Fibroblast of the conjunctiva (primary cell): Measurements from ENCODE around the gene DUXB.
A peak's percentile ranks its signal among the peaks of the same experiment; 100 is the strongest.

ENCODE experiments used
- DNase-seq: peaks from one replicate; pipeline ENCODE4 v3.0.0-alpha.2; 2010; ENCODE audit warnings: low read depth

The DUXB gene

DNA sequence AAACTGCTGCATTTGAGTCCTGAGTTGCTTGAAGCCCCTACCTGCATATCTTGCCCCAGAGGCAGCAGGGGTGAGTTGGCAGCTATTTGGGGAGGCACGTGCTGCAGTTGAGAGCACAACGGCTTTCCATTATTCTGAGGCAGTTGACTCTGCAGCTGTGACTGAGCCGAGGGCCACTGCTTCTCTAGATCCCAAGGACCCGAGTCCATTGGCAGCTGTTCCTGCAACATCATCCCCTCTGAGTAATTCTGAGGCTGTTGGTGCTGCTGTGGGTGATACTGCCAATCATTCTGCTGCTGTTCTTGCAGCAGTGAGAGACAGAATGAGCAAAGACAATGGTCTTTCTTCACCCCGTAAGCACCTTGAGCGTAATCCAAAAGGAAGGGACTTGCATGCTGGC, 40.9 kb downstream of the DUXB start:
- no peak for DNase-seq

DNA sequence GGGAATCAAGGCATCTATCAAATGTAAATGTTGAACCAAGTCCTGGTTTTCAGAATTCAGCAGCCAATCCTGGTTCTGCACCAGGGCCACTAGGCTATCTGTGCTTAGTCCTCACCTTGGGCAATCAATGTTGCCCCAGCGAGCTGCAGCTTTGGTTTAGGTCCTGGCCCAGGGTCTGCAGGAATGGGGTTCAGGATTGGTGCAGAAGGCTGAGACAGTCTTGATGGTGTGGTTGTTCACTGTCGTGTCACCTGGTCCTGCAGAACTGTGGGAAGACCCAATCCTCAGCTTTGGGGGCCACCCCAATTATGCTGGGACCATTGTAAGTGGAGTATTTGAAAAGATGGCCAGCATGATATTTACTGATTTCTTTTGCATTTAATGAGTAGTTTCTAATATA, 43.1 kb downstream of the DUXB start:
- DNase-seq = no peak

DNA sequence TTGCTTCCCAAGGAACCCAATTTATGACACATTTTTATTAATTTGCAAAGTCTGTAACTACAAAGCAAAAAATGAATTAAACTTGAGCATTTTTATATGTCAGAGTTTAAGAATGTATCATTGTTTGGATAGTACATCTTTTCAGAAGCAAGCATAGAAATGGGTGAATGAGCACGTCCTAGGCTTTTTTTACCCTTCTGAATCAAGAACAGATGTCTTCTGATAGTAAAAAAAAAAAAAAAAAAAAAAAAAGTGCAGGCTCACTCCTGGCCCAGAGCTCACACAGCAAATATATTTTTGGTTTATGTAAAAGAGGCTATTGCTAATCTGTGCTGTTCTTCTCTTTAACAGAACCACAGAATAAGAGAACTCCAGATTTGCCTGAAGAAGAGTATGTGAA, 47.3 kb downstream of the DUXB start:
- DNase-seq = peak; percentile 56

DNA sequence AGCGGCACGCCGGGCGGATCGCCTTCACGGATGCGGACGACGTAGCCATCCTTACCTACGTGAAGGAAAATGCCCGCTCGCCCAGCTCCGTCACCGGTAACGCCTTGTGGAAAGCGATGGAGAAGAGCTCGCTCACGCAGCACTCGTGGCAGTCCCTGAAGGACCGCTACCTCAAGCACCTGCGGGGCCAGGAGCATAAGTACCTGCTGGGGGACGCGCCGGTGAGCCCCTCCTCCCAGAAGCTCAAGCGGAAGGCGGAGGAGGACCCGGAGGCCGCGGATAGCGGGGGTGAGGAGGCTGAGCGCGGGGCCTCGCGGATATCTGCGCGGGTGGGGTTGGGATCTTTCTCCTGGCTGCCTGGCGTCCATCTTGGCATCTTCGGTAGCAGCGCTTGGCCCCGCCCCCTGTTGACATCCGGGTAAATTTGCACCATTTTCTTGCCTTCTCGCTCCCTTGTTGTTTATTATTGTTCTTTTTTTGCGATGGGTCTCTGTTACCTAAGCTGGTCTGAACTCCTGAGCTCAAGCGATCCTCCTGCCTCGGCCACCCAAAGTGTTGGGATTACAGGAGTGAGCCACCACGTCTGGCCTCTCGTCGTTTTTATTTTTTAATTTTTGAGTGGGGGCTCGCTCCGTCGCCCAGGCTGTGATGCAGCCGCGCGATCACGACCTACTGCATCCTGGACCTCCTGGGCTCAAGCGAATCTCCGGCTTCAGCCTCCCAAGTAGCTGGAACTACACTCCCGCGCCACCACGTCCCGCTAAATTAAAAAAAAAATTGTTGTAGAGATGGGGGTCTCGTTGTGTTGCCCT, 52.8 kb downstream of the DUXB start:
- peak; percentile 41 for DNase-seq

DNA sequence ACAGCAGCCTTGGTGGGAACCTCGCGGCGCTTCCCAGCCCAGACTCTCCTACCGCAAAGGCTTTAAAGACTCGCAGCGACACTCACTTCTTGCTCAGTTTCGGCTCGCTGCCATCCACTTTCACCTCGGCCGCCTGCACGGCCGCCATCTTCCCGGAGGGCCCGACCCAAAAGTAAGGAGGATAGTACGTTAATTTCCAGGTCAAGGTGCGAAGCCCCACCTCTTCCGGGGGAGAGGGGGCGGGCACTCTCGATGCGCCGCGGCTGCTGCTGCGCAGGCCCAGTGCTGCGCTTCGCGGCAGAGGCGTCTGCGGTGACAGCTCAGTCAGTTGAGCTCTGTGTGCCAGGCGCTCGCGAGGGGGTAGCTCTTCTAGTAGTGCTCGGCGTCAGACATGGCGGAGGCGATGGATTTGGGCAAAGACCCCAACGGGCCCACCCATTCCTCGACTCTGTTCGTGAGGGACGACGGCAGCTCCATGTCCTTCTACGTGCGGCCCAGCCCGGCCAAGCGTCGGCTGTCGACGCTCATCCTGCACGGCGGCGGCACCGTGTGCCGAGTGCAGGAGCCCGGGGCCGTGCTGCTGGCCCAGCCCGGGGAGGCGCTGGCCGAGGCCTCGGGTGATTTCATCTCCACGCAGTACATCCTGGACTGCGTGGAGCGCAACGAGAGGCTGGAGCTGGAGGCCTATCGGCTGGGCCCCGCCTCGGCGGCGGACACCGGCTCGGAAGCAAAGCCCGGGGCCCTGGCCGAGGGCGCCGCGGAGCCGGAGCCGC, 53.6 kb downstream of the DUXB start, which contains the start of the genes KARS1 and TERF2IP:
TSS of gene KARS1 (minus strand) at position 174 of the 773 bp plus-strand sequence. CDS start at position 148, 26 bp downstream.
TSS of gene TERF2IP (plus strand) at position 282 of the 773 bp plus-strand sequence. CDS start at position 392, 110 bp downstream.
- peak; percentile 89 for DNase-seq

DNA sequence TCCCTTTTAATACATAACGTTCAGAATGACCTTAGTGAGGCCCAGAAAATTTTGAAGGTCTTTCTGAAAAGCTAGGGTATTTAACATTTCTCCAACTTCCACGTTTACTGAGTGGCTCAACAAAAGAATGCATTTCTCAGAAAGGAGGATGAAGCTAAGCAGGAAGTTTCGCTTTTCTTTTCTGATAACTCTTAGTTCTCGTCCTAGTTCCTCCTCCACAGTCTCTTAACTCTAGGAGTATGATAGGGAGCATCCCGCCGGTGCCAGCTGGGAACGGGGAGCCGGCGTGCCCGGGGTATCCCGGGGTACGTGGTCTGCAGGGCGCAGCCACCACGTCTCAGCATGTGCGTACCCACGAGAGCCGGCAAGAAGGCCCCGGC, 54.2 kb downstream of the DUXB start:
- no peak for DNase-seq

DNA sequence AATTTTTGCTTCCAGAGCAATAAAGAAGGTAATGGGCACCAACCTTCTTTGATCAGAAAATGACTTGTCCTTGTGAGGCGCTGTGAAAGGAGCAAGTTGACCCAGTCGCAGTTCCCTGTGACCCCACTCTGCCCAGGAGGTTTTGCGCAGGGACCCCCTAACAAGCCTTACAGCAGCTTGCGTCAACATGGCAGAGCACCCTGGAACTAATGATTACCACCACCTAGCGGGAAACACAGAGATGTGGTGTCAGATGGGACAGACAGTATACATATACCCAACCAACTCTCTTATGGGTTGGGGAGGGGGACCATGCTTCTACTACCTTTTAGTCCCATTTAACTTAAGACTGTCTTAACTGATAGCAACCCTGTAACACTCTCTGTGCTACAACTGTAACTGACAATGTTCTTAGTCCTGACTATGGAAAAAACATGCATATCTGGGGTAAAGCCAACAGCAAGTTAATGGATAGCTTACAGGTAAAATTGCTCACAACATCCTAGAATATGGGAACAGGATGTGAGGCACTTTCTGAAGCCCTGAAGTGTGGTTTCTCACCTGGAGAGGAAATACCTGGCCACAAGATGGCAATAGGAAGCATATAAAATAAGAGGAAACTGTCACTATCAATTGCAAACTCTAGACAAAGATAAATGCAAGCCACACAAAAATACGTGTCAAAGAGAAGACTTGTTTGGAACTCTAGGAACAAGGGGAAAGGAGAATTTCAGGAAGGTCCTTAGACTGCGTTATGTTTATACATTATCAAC, 56.8 kb downstream of the DUXB start:
- DNase-seq = no peak
